B cell (primary cell): Measurements from ENCODE around the gene HIPK1. TPM values are rescaled to one million over a fixed set of nuclear protein-coding genes. Genes with fewer than 3 reads are reported as not detected.

Experiments used
- ATAC-seq: fragments of 200-7000 bp; cut with Tn5 transposase; one replicate; pipeline ENCODE4 v1.10.0; 2021; ENCODE audit warnings: low read depth, mild to moderate bottlenecking, moderate number of reproducible peaks, moderate library complexity
- CTCF ChIA-PET: fragments of 350-600 bp; sonication (Branson Sonifier 250); formaldehyde crosslinking; loops from one replicate; lab custom pipeline; 2021; ENCODE audit warnings: antibody characterized with exemption, inconsistent platforms; lab: Charles Lee
- POLR2A ChIA-PET: fragments of 350-600 bp; sonication (Branson Sonifier 250); formaldehyde crosslinking; loops from one replicate; lab custom pipeline; 2021; ENCODE audit warnings: antibody characterized with exemption; lab: Charles Lee
- DNase-seq: peaks from one replicate; pipeline ENCODE4 v3.0.0; 2013
- H2AFZ ChIP-seq: 2 replicates; pipeline ENCODE4 v1.6.1; 2012; ENCODE audit warnings: mild to moderate bottlenecking, low read depth, low read length; ENCODE audit not compliant: insufficient read depth, poor library complexity, severe bottlenecking
- H3K27ac ChIP-seq, 2 donors: 1 replicate in 1 of 2; 2 replicates in 1 of 2; pipeline ENCODE4 v1.5.1; 2012 to 2013; ENCODE audit warnings: low read length in 2 of 2, mild to moderate bottlenecking in 2 of 2, moderate library complexity in 1 of 2
- H3K27me3 ChIP-seq, 4 experiments: fragments of 200-600 bp in 1 of 4; sonication (generic) in 1 of 4; replicated peaks in 1 of 4; 1 replicate in 2 of 4; 2 replicates in 2 of 4; pipeline versions ENCODE4 v1.6.1 to v1.7.0; 2013 to 2016; ENCODE audit warnings: low read length in 3 of 4, mild to moderate bottlenecking in 2 of 4, mixed read lengths in 1 of 4, moderate library complexity in 1 of 4; ENCODE audit not compliant: insufficient read depth in 4 of 4, control insufficient read depth in 3 of 4; ENCODE audit errors: control extremely low read depth in 1 of 4
- H3K36me3 ChIP-seq, 2 experiments: replicated peaks in 1 of 2; 1 replicate in 1 of 2; 2 replicates in 1 of 2; pipeline versions ENCODE4 v1.6.1 to v1.7.1; 2013; ENCODE audit warnings: low read length in 1 of 2; ENCODE audit not compliant: insufficient read depth in 2 of 2, control insufficient read depth in 1 of 2; ENCODE audit errors: control extremely low read depth in 1 of 2, extremely low read depth in 1 of 2
- H3K4me1 ChIP-seq, 2 donors: fragments of 200-600 bp in 1 of 2; sonication (generic) in 1 of 2; 1 replicate in 1 of 2; 2 replicates in 1 of 2; pipeline versions ENCODE4 v1.5.1 to v1.6.1; 2013 to 2017; ENCODE audit warnings: low read length in 2 of 2; ENCODE audit not compliant: control insufficient read depth in 2 of 2, insufficient read depth in 2 of 2
- H3K4me2 ChIP-seq: replicated peaks from 2 replicates; pipeline ENCODE3; 2012; ENCODE audit warnings: mild to moderate bottlenecking, low read depth, low read length; ENCODE audit not compliant: poor library complexity, severe bottlenecking
- H3K4me3 ChIP-seq, 5 experiments: fragments of 200-600 bp in 1 of 5; sonication (generic) in 1 of 5; 1 replicate in 3 of 5; 2 replicates in 2 of 5; pipeline versions ENCODE4 v1.5.1 to v1.7.0; 2011 to 2016; ENCODE audit warnings: low read length in 4 of 5, mild to moderate bottlenecking in 4 of 5, low read depth in 2 of 5, control low read depth in 1 of 5, moderate library complexity in 1 of 5; ENCODE audit not compliant: insufficient read depth in 1 of 5; ENCODE audit errors: control extremely low read depth in 1 of 5, extremely low read depth in 1 of 5
- H3K79me2 ChIP-seq: fragments of 200-600 bp; sonication (generic); one replicate; pipeline ENCODE4 v1.6.0; 2016; ENCODE audit warnings: low read length; ENCODE audit not compliant: control insufficient read depth, insufficient read depth
- H3K9ac ChIP-seq: fragments of 200-600 bp; sonication (generic); 2 replicates; pipeline ENCODE4 v1.6.1; 2017; ENCODE audit warnings: mild to moderate bottlenecking, low read length, moderate library complexity
- H3K9me3 ChIP-seq, 3 donors: one replicate each; pipeline versions ENCODE4 v1.6.1 to v1.7.1; 2013; ENCODE audit warnings: low read length in 2 of 3; ENCODE audit not compliant: control insufficient read depth in 2 of 3, insufficient read depth in 1 of 3; ENCODE audit errors: control extremely low read depth in 1 of 3
- H4K20me1 ChIP-seq: 2 replicates; pipeline ENCODE4 v1.6.0; 2012; ENCODE audit warnings: mild to moderate bottlenecking, low read length; ENCODE audit not compliant: insufficient read depth, control insufficient read depth, poor library complexity, severe bottlenecking
- H3K27ac Mint-ChIP-seq: one replicate; pipeline ENCODE4 v1.8.0; 2021; ENCODE audit warnings: mixed read lengths
- H3K27me3 Mint-ChIP-seq: one replicate; pipeline ENCODE4 v1.8.0; 2021; ENCODE audit warnings: mixed read lengths
- H3K4me1 Mint-ChIP-seq: one replicate; pipeline ENCODE4 v1.8.0; 2021; ENCODE audit warnings: mixed read lengths
- H3K4me3 Mint-ChIP-seq: one replicate; pipeline ENCODE4 v1.8.0; 2021; ENCODE audit warnings: mixed read lengths
- H3K9me3 Mint-ChIP-seq: one replicate; pipeline ENCODE4 v1.8.0; 2022; ENCODE audit warnings: mixed read lengths; ENCODE audit not compliant: insufficient read depth
- CTCF ChIP-seq: fragments of 200-600 bp; IDR thresholded peaks from one replicate; pipeline ENCODE4 v1.8.0; 2022; ENCODE audit warnings: antibody characterized with exemption, mild to moderate bottlenecking
- EZH2 ChIP-seq: IDR thresholded peaks from 2 replicates; pipeline ENCODE4 v1.6.1; 2012; ENCODE audit warnings: borderline replicate concordance, low read depth, mild to moderate bottlenecking, moderate library complexity, low read length; ENCODE audit not compliant: insufficient read depth, poor library complexity, severe bottlenecking
- WGBS: methylation state at CpG from one replicate; pipeline ENCODE4 v1.1.5; 2013; ENCODE audit warnings: missing lambda C conversion rate; ENCODE audit not compliant: insufficient coverage; 5-methylcytosine and 5-hydroxymethylcytosine counted together
- intact Hi-C: fragments of 100-400 bp; cut with micrococcal nuclease; formaldehyde crosslinking; loops from one replicate; pipeline ENCODE4 v1.10.0; 2022
- polyA plus RNA-seq: library from polyadenylated mRNA; depleted of rRNA; stranded (reverse); fragments of >200 nt; gene quantifications from 2 replicates; pipeline ENCODE4 v1.2.3, GENCODE V29; 2012
- total RNA-seq, 2 donors: library from RNA; stranded (reverse); fragments of 120-200 nt in 1 of 2; gene quantifications; 1 replicate in 1 of 2; 2 replicates in 1 of 2; pipeline versions ENCODE4 v1.2.3 to v1.2.4, GENCODE V29; 2013 to 2022

Gene HIPK1
- total and polyA plus RNA-seq, 2 donors (not counting 1 experiment from before 2014, with no cell fraction given) = 13.6 to 48.0 TPM

GRCh38 chr1:113903501-113904292 lies 25.4 kb upstream of the HIPK1 start:
- DNase-seq = peak; percentile 79
- Histone ChIP-seq H3K4me1 (peaks cover 32 to 39% of the 10 kb centered on the region in 2 donors), H3K27ac (peak overlapping the region; percentile 87 to 93), H2AFZ (peak overlapping the region; percentile 96), H3K4me2 (peak overlapping the region; percentile 83), H3K36me3 (peaks cover 3 to 40% of the 10 kb centered on the region in 2 experiments), H4K20me1 (no peaks in the 10 kb centered on the region), H3K79me2 (peaks cover 41% of the 10 kb centered on the region), H3K9ac (peak overlapping the region; percentile 85), H3K4me3 (peak overlapping the region; percentile 87 to 98 (median 92)), H3K9me3 (no peaks in the 10 kb centered on the region), H3K27me3 (no peaks in the 10 kb centered on the region)
- Mint-ChIP-seq H3K9me3 (no peaks in the 10 kb centered on the region), H3K4me1 (peaks cover 43% of the 10 kb centered on the region), H3K27ac (peak overlapping the region; percentile 99), H3K4me3 (peak overlapping the region; percentile 92), H3K27me3 (no peaks in the 10 kb centered on the region)
- POLR2A ChIA-PET = interaction anchor here (1.0 to 3.5 kb wide), 5 partner anchors 26 to 91 kb away, joined by 4 to 50 read pairs (median 5); partner anchors contain the start of genes HIPK1 and RSBN1
- ATAC-seq = no peak
- intact Hi-C loops = loop anchor here (1.0 to 10.0 kb wide), 2 partner anchors 44 to 1189 kb away; partner anchors contain the start of gene PPM1J
- no peak for TF ChIP-seq CTCF
- no peak for TF ChIP-seq EZH2
- 0% methylated on average over 3 of the region's 7 CpGs for WGBS
- CTCF ChIA-PET = interaction anchor here (0.8 to 5.6 kb wide), 15 partner anchors 11 to 1188 kb away, joined by 3 to 94 read pairs (median 5); partner anchors contain the start of genes HIPK1 and PPM1J
